HepG2 (cell line): ENCODE results near the gene MSI2. TPM values are rescaled to one million over a fixed set of nuclear protein-coding genes. Genes with fewer than 3 reads are reported as not detected.

ENCODE experiments used
- ELF3 ChIP-seq: IDR thresholded peaks from 2 replicates; pipeline ENCODE4 v1.6.1; 2016; ENCODE audit warnings: missing genetic modification reagents, missing compliant biosample characterization
- EP300 ChIP-seq, 3 experiments: sonication (generic) in 1 of 3; formaldehyde crosslinking in 1 of 3; IDR thresholded peaks; 2 replicates each; pipeline versions ENCODE4 v1.5.1 to v1.6.1; 2011 to 2020; ENCODE audit warnings: low read depth in 2 of 3, low read length in 2 of 3, borderline replicate concordance in 1 of 3, improper control_type of control experiment in 1 of 3, mild to moderate bottlenecking in 1 of 3, missing genetic modification reagents in 1 of 3, moderate library complexity in 1 of 3
- ETV5 ChIP-seq: IDR thresholded peaks from 2 replicates; pipeline ENCODE4 v1.6.1; 2018; ENCODE audit warnings: missing biosample characterization, missing genetic modification reagents, inconsistent platforms, borderline replicate concordance
- HNF4A ChIP-seq: sonication (generic); formaldehyde crosslinking; IDR thresholded peaks from 2 replicates; pipeline ENCODE4 v1.4.0; 2020; ENCODE audit warnings: missing genetic modification reagents
- MEF2D ChIP-seq: sonication (generic); formaldehyde crosslinking; IDR thresholded peaks from 2 replicates; pipeline ENCODE4 v1.5.1; 2020; ENCODE audit warnings: mild to moderate bottlenecking, missing genetic modification reagents
- PHF20 ChIP-seq: sonication (generic); formaldehyde crosslinking; IDR thresholded peaks from 2 replicates; pipeline ENCODE4 v1.5.0; 2020; ENCODE audit warnings: mild to moderate bottlenecking, missing genetic modification reagents
- PPARG ChIP-seq: conservative IDR thresholded peaks from 2 replicates; pipeline ENCODE4 v1.6.1; 2016; ENCODE audit warnings: missing biosample characterization, missing genetic modification reagents
- SALL1 ChIP-seq: sonication (generic); formaldehyde crosslinking; IDR thresholded peaks from 2 replicates; pipeline ENCODE4 v1.8.0; 2022; ENCODE audit warnings: mild to moderate bottlenecking, missing genetic modification reagents
- SIX4 ChIP-seq: sonication (generic); formaldehyde crosslinking; IDR thresholded peaks from 2 replicates; pipeline ENCODE4 v1.4.0; 2020; ENCODE audit warnings: missing genetic modification reagents
- SKIL ChIP-seq: sonication (generic); formaldehyde crosslinking; IDR thresholded peaks from 2 replicates; pipeline ENCODE4 v1.8.0; 2022; ENCODE audit warnings: missing genetic modification reagents, mild to moderate bottlenecking, moderate library complexity, borderline replicate concordance
- TCF7L2 ChIP-seq: IDR thresholded peaks from 2 replicates; pipeline ENCODE4 v1.6.1; 2011; ENCODE audit warnings: mild to moderate bottlenecking, low read depth, low read length, moderate library complexity
- TFDP1 ChIP-seq: IDR thresholded peaks from 2 replicates; pipeline ENCODE4 v1.6.1; 2016; ENCODE audit warnings: missing compliant biosample characterization, missing genetic modification reagents, borderline replicate concordance
- ZFX ChIP-seq: sonication (generic); formaldehyde crosslinking; IDR thresholded peaks from 2 replicates; pipeline ENCODE4 v1.4.0; 2020; ENCODE audit warnings: mild to moderate bottlenecking, low read depth, missing genetic modification reagents, moderate library complexity
- ZNF207 ChIP-seq: fragments of 450-650 bp; IDR thresholded peaks from 2 replicates; pipeline ENCODE4 v1.6.1; 2016; ENCODE audit warnings: antibody characterized with exemption, borderline replicate concordance
- ZNF326 ChIP-seq: sonication (generic); formaldehyde crosslinking; IDR thresholded peaks from 2 replicates; pipeline ENCODE4 v1.4.0; 2020; ENCODE audit warnings: missing genetic modification reagents, borderline replicate concordance
- ZNF432 ChIP-seq: sonication (generic); formaldehyde crosslinking; IDR thresholded peaks from 2 replicates; pipeline ENCODE4 v1.5.0; 2020; ENCODE audit warnings: missing genetic modification reagents, mild to moderate bottlenecking, borderline replicate concordance
- ZNF570 ChIP-seq: sonication (generic); formaldehyde crosslinking; IDR thresholded peaks from 2 replicates; pipeline ENCODE4 v1.4.0; 2020; ENCODE audit warnings: mild to moderate bottlenecking, missing genetic modification reagents, borderline replicate concordance
- ZNF724P ChIP-seq: sonication (generic); formaldehyde crosslinking; IDR thresholded peaks from 2 replicates; pipeline ENCODE4 v1.8.0; 2022; ENCODE audit warnings: missing genetic modification reagents, borderline replicate concordance
- polyA plus RNA-seq, 8 experiments: library from polyadenylated mRNA; depleted of rRNA in 3 of 8; stranded (reverse) in 7 of 8; unstranded in 1 of 8; fragments of >200 nt; fragmentation: Illumina TruSeq in 4 of 8; extraction: Trizol in 4 of 8; gene quantifications; 2 replicates each; pipeline versions ENCODE4 v1.2.1 to v1.2.3, GENCODE V29; 2011 to 2016; ENCODE audit warnings: low read depth in 4 of 8, missing spikeins in 1 of 8, mixed read lengths in 1 of 8; ENCODE audit not compliant: insufficient read depth in 1 of 8
- total RNA-seq, 5 experiments: library from RNA; depleted of rRNA; stranded (reverse); fragments of >200 nt; fragmentation: Illumina TruSeq; extraction: Trizol; gene quantifications; 2 replicates each; pipeline ENCODE4 v1.2.3, GENCODE V29; 2016; ENCODE audit warnings: low read depth in 1 of 5
- TF ChIP-seq, protein P1 (sequence below): sonication (generic); formaldehyde crosslinking; IDR thresholded peaks from 2 replicates; pipeline ENCODE4 v1.5.0; 2020; ENCODE audit warnings: mild to moderate bottlenecking, missing genetic modification reagents, moderate library complexity
- TF ChIP-seq, protein P2 (sequence below): sonication (generic); formaldehyde crosslinking; IDR thresholded peaks from 2 replicates; pipeline ENCODE4 v1.8.1; 2023; ENCODE audit warnings: mild to moderate bottlenecking, inconsistent platforms, moderate library complexity, missing genetic modification reagents, borderline replicate concordance
- TF ChIP-seq, protein P3 (sequence below): sonication (generic); formaldehyde crosslinking; IDR thresholded peaks from 2 replicates; pipeline ENCODE4 v1.8.0; 2022; ENCODE audit warnings: mild to moderate bottlenecking, missing genetic modification reagents

MSI2 gene
- total and polyA plus RNA-seq, 2 of the 13 experiments (the other 11 are each of a cell fraction or from before 2014, with no cell fraction given): 77.5 to 78.4 TPM

GRCh38 chr17:57444682-57445450 lies 188.5 kb downstream of the MSI2 start (continued):
- TF ChIP-seq, protein P1, sequence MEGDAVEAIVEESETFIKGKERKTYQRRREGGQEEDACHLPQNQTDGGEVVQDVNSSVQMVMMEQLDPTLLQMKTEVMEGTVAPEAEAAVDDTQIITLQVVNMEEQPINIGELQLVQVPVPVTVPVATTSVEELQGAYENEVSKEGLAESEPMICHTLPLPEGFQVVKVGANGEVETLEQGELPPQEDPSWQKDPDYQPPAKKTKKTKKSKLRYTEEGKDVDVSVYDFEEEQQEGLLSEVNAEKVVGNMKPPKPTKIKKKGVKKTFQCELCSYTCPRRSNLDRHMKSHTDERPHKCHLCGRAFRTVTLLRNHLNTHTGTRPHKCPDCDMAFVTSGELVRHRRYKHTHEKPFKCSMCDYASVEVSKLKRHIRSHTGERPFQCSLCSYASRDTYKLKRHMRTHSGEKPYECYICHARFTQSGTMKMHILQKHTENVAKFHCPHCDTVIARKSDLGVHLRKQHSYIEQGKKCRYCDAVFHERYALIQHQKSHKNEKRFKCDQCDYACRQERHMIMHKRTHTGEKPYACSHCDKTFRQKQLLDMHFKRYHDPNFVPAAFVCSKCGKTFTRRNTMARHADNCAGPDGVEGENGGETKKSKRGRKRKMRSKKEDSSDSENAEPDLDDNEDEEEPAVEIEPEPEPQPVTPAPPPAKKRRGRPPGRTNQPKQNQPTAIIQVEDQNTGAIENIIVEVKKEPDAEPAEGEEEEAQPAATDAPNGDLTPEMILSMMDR: 0 out of 2 replicates have a peak, but pooled peaks have one; percentile 12
- TF ChIP-seq ZNF432 (CRISPR knock-in tag) (no peak), ZNF326 (CRISPR knock-in tag) (no peak), TFDP1 (no peak), TCF7L2 (no peak), MEF2D (CRISPR knock-in tag) (no peak), ZNF207 (no peak), HNF4A (peak; percentile 28; the same call in 1 of the 2 replicates), ETV5 (CRISPR knock-in tag) (peak; percentile 57), ZFX (CRISPR knock-in tag) (no peak), ELF3 (CRISPR knock-in tag) (peak; percentile 47; the same call in 1 of the 2 replicates), SKIL (CRISPR knock-in tag) (peak; percentile 47; the same call in 1 of the 2 replicates), EP300 (IDR thresholded peaks at IDR 0.05; ENCODE audit: low read depth in 2 of 2, low read length in 2 of 2) (peak in 1 of 2 experiments; percentile 70; a peak in 2 of 4 replicates), EP300 (CRISPR knock-in tag; IDR thresholded peaks at IDR 0.05; ENCODE audit: borderline replicate concordance) (peak; percentile 62; the same call in 1 of the 2 replicates), SIX4 (CRISPR knock-in tag) (no peak), ZNF724P (CRISPR knock-in tag) (0 out of 2 replicates have a peak, but pooled peaks have one; percentile 30), SALL1 (no peak), PHF20 (CRISPR knock-in tag) (no peak), ZNF570 (CRISPR knock-in tag) (no peak), PPARG (peak; percentile 86; the same call in 1 of the 2 replicates)
- TF ChIP-seq, protein P2, sequence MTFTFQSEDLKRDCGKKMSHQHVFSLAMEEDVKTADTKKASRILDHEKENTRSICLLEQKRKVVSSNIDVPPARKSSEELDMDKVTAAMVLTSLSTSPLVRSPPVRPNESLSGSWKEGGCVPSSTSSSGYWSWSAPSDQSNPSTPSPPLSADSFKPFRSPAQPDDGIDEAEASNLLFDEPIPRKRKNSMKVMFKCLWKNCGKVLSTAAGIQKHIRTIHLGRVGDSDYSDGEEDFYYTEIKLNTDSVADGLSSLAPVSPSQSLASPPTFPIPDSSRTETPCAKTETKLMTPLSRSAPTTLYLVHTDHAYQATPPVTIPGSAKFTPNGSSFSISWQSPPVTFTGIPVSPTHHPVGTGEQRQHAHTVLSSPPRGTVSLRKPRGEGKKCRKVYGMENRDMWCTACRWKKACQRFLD (CRISPR knock-in tag): no peak
- TF ChIP-seq, protein P3, sequence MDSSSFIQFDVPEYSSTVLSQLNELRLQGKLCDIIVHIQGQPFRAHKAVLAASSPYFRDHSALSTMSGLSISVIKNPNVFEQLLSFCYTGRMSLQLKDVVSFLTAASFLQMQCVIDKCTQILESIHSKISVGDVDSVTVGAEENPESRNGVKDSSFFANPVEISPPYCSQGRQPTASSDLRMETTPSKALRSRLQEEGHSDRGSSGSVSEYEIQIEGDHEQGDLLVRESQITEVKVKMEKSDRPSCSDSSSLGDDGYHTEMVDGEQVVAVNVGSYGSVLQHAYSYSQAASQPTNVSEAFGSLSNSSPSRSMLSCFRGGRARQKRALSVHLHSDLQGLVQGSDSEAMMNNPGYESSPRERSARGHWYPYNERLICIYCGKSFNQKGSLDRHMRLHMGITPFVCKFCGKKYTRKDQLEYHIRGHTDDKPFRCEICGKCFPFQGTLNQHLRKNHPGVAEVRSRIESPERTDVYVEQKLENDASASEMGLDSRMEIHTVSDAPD: no peak
